B cell (primary cell): Measurements from ENCODE around the gene TTF1. TPM values are rescaled to one million over a fixed set of nuclear protein-coding genes. Genes with fewer than 3 reads are reported as not detected.

ENCODE experiments used
- ATAC-seq: fragments of 200-7000 bp; cut with Tn5 transposase; one replicate; pipeline ENCODE4 v1.10.0; 2021; ENCODE audit warnings: low read depth, mild to moderate bottlenecking, moderate number of reproducible peaks, moderate library complexity
- CTCF ChIA-PET: fragments of 350-600 bp; sonication (Branson Sonifier 250); formaldehyde crosslinking; loops from one replicate; lab custom pipeline; 2021; ENCODE audit warnings: antibody characterized with exemption, inconsistent platforms; lab: Charles Lee
- POLR2A ChIA-PET: fragments of 350-600 bp; sonication (Branson Sonifier 250); formaldehyde crosslinking; loops from one replicate; lab custom pipeline; 2021; ENCODE audit warnings: antibody characterized with exemption; lab: Charles Lee
- DNase-seq: peaks from one replicate; pipeline ENCODE4 v3.0.0; 2013
- H2AFZ ChIP-seq: 2 replicates; pipeline ENCODE4 v1.6.1; 2012; ENCODE audit warnings: mild to moderate bottlenecking, low read depth, low read length; ENCODE audit not compliant: insufficient read depth, poor library complexity, severe bottlenecking
- H3K27ac ChIP-seq, 2 donors: 1 replicate in 1 of 2; 2 replicates in 1 of 2; pipeline ENCODE4 v1.5.1; 2012 to 2013; ENCODE audit warnings: low read length in 2 of 2, mild to moderate bottlenecking in 2 of 2, moderate library complexity in 1 of 2
- H3K27me3 ChIP-seq, 4 experiments: fragments of 200-600 bp in 1 of 4; sonication (generic) in 1 of 4; replicated peaks in 1 of 4; 1 replicate in 2 of 4; 2 replicates in 2 of 4; pipeline versions ENCODE4 v1.6.1 to v1.7.0; 2013 to 2016; ENCODE audit warnings: low read length in 3 of 4, mild to moderate bottlenecking in 2 of 4, mixed read lengths in 1 of 4, moderate library complexity in 1 of 4; ENCODE audit not compliant: insufficient read depth in 4 of 4, control insufficient read depth in 3 of 4; ENCODE audit errors: control extremely low read depth in 1 of 4
- H3K36me3 ChIP-seq, 2 experiments: replicated peaks in 1 of 2; 1 replicate in 1 of 2; 2 replicates in 1 of 2; pipeline versions ENCODE4 v1.6.1 to v1.7.1; 2013; ENCODE audit warnings: low read length in 1 of 2; ENCODE audit not compliant: insufficient read depth in 2 of 2, control insufficient read depth in 1 of 2; ENCODE audit errors: control extremely low read depth in 1 of 2, extremely low read depth in 1 of 2
- H3K4me1 ChIP-seq, 2 donors: fragments of 200-600 bp in 1 of 2; sonication (generic) in 1 of 2; 1 replicate in 1 of 2; 2 replicates in 1 of 2; pipeline versions ENCODE4 v1.5.1 to v1.6.1; 2013 to 2017; ENCODE audit warnings: low read length in 2 of 2; ENCODE audit not compliant: control insufficient read depth in 2 of 2, insufficient read depth in 2 of 2
- H3K4me2 ChIP-seq: replicated peaks from 2 replicates; pipeline ENCODE3; 2012; ENCODE audit warnings: mild to moderate bottlenecking, low read depth, low read length; ENCODE audit not compliant: poor library complexity, severe bottlenecking
- H3K4me3 ChIP-seq, 5 experiments: fragments of 200-600 bp in 1 of 5; sonication (generic) in 1 of 5; 1 replicate in 3 of 5; 2 replicates in 2 of 5; pipeline versions ENCODE4 v1.5.1 to v1.7.0; 2011 to 2016; ENCODE audit warnings: low read length in 4 of 5, mild to moderate bottlenecking in 4 of 5, low read depth in 2 of 5, control low read depth in 1 of 5, moderate library complexity in 1 of 5; ENCODE audit not compliant: insufficient read depth in 1 of 5; ENCODE audit errors: control extremely low read depth in 1 of 5, extremely low read depth in 1 of 5
- H3K79me2 ChIP-seq: fragments of 200-600 bp; sonication (generic); one replicate; pipeline ENCODE4 v1.6.0; 2016; ENCODE audit warnings: low read length; ENCODE audit not compliant: control insufficient read depth, insufficient read depth
- H3K9ac ChIP-seq: fragments of 200-600 bp; sonication (generic); 2 replicates; pipeline ENCODE4 v1.6.1; 2017; ENCODE audit warnings: mild to moderate bottlenecking, low read length, moderate library complexity
- H3K9me3 ChIP-seq, 3 donors: one replicate each; pipeline versions ENCODE4 v1.6.1 to v1.7.1; 2013; ENCODE audit warnings: low read length in 2 of 3; ENCODE audit not compliant: control insufficient read depth in 2 of 3, insufficient read depth in 1 of 3; ENCODE audit errors: control extremely low read depth in 1 of 3
- H4K20me1 ChIP-seq: 2 replicates; pipeline ENCODE4 v1.6.0; 2012; ENCODE audit warnings: mild to moderate bottlenecking, low read length; ENCODE audit not compliant: insufficient read depth, control insufficient read depth, poor library complexity, severe bottlenecking
- H3K27ac Mint-ChIP-seq: one replicate; pipeline ENCODE4 v1.8.0; 2021; ENCODE audit warnings: mixed read lengths
- H3K27me3 Mint-ChIP-seq: one replicate; pipeline ENCODE4 v1.8.0; 2021; ENCODE audit warnings: mixed read lengths
- H3K4me1 Mint-ChIP-seq: one replicate; pipeline ENCODE4 v1.8.0; 2021; ENCODE audit warnings: mixed read lengths
- H3K4me3 Mint-ChIP-seq: one replicate; pipeline ENCODE4 v1.8.0; 2021; ENCODE audit warnings: mixed read lengths
- H3K9me3 Mint-ChIP-seq: one replicate; pipeline ENCODE4 v1.8.0; 2022; ENCODE audit warnings: mixed read lengths; ENCODE audit not compliant: insufficient read depth
- CTCF ChIP-seq: fragments of 200-600 bp; IDR thresholded peaks from one replicate; pipeline ENCODE4 v1.8.0; 2022; ENCODE audit warnings: antibody characterized with exemption, mild to moderate bottlenecking
- EZH2 ChIP-seq: IDR thresholded peaks from 2 replicates; pipeline ENCODE4 v1.6.1; 2012; ENCODE audit warnings: borderline replicate concordance, low read depth, mild to moderate bottlenecking, moderate library complexity, low read length; ENCODE audit not compliant: insufficient read depth, poor library complexity, severe bottlenecking
- WGBS: methylation state at CpG from one replicate; pipeline ENCODE4 v1.1.5; 2013; ENCODE audit warnings: missing lambda C conversion rate; ENCODE audit not compliant: insufficient coverage; 5-methylcytosine and 5-hydroxymethylcytosine counted together
- intact Hi-C: fragments of 100-400 bp; cut with micrococcal nuclease; formaldehyde crosslinking; loops from one replicate; pipeline ENCODE4 v1.10.0; 2022
- polyA plus RNA-seq: library from polyadenylated mRNA; depleted of rRNA; stranded (reverse); fragments of >200 nt; gene quantifications from 2 replicates; pipeline ENCODE4 v1.2.3, GENCODE V29; 2012
- total RNA-seq, 2 donors: library from RNA; stranded (reverse); fragments of 120-200 nt in 1 of 2; gene quantifications; 1 replicate in 1 of 2; 2 replicates in 1 of 2; pipeline versions ENCODE4 v1.2.3 to v1.2.4, GENCODE V29; 2013 to 2022

Gene TTF1
- total and polyA plus RNA-seq, 2 donors (not counting 1 experiment from before 2014, with no cell fraction given) = 12.3 to 26.3 TPM

DNA sequence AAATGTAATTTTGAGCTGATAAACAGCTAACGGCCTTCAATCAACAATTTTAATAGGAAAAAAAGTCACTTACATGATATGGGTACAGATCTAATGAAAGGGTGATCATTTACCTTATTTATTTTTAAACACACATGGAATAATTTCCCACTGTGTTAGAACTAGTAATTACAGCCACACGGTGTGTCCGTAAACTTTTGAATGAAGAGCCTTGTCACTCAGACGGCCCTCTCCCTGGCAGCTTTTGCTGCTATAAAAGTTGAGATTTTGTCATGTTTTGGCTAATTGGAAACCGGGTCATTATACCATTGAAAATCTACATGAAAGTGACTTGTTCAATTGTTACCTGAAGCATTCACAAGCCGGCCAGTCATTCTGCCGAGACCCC lies 19.0 kb upstream of the TTF1 start:
- Mint-ChIP-seq H3K4me3 (no peak overlapping the region), H3K4me1 (peaks cover 6% of the 10 kb centered on the region), H3K27ac (no peak overlapping the region), H3K27me3 (peaks cover 64% of the 10 kb centered on the region), H3K9me3 (no peaks in the 10 kb centered on the region)
- ATAC-seq (no peak), DNase-seq (no peak)
- H3K4me1 ChIP-seq = no peaks in the 10 kb centered on the region
- H2AFZ ChIP-seq = no peak overlapping the region
- H3K27me3 ChIP-seq = peaks cover 0 to 29% (median 8%) of the 10 kb centered on the region in 4 experiments
- H3K27ac ChIP-seq = no peak overlapping the region
- H3K36me3 ChIP-seq = no peaks in the 10 kb centered on the region
- H3K79me2 ChIP-seq = no peaks in the 10 kb centered on the region
- 93% methylated on average over 3 of the region's 7 CpGs for WGBS
- POLR2A ChIA-PET = no interaction called here
- H4K20me1 ChIP-seq = no peaks in the 10 kb centered on the region
- no peak for TF ChIP-seq CTCF
- no peak for TF ChIP-seq EZH2
- CTCF ChIA-PET = interaction anchor here (0.8 kb wide), 1 partner anchor 14 kb away, joined by 3 read pairs; no protein-coding TSS in a partner anchor
- no peak overlapping the region for H3K4me2 ChIP-seq
- no peak overlapping the region for H3K4me3 ChIP-seq
- H3K9me3 ChIP-seq = no peaks in the 10 kb centered on the region
- H3K9ac ChIP-seq = no peak overlapping the region
- intact Hi-C loops = no loop called here

DNA sequence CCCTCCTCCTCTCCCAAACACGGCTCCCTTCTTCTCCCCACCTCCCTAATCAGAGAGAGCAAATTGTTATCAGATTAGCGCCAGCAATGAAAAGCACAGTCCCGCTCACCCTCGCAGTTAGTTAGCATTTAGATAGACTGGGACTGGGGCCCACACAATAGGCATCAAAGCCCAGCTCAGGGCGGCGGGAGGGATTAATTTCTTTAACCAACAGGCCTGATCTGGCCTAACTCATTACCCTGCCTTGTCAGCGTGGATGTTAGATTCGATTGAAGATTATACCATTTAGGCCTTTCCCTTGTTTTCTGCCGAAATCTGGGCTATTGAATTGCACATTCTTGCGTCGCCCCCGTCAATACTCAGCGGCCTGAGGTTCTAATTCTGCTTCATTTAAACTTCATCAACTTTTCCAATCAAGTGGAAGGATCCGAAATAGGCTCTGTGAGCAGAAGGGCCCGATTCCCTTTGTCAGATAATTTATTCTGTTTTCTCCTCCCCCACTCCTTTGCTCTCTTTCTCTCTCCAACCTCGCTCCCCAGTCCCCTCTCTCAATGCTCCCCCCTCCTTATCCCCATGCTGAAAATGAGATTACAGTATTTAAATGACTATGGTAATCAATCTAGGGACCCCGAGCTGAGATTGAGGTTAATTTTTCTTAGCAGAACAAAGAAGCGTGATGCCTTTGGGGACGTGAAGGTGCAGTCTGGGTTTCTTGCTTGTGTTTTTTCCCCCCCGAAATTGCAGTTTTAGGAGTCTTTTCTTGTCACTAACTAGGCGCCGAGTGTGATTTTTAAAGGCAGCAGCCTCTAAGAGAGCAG lies 18.4 kb upstream of the TTF1 start:
- Histone ChIP-seq H3K27me3 (peaks cover 0 to 29% (median 8%) of the 10 kb centered on the region in 4 experiments), H3K9me3 (no peaks in the 10 kb centered on the region), H2AFZ (no peak overlapping the region), H3K27ac (no peak overlapping the region), H4K20me1 (no peaks in the 10 kb centered on the region), H3K79me2 (no peaks in the 10 kb centered on the region), H3K4me2 (no peak overlapping the region), H3K4me3 (no peak overlapping the region), H3K36me3 (no peaks in the 10 kb centered on the region), H3K4me1 (no peaks in the 10 kb centered on the region), H3K9ac (no peak overlapping the region)
- DNase-seq (no peak), ATAC-seq (no peak)
- TF ChIP-seq CTCF (no peak), EZH2 (no peak)
- Mint-ChIP-seq H3K27me3 (peaks cover 61% of the 10 kb centered on the region), H3K4me1 (no peaks in the 10 kb centered on the region), H3K4me3 (no peak overlapping the region), H3K27ac (no peak overlapping the region), H3K9me3 (no peaks in the 10 kb centered on the region)
- POLR2A ChIA-PET = no interaction called here
- 55% methylated on average over 17 of the region's 22 CpGs for WGBS
- CTCF ChIA-PET = interaction anchor here (0.8 kb wide), 1 partner anchor 13 kb away, joined by 3 read pairs; no protein-coding TSS in a partner anchor
- intact Hi-C loops = no loop called here
